CD14-positive monocyte (primary cell): Measurements from ENCODE around the gene SELPLG. TPM values are rescaled to one million over a fixed set of nuclear protein-coding genes. Genes with fewer than 3 reads are reported as not detected.

Experiments
- DNase-seq, 3 donors: peaks; one replicate each; pipeline ENCODE4 v3.0.0-alpha.2; 2011 to 2022
- H2AFZ ChIP-seq: 2 replicates; pipeline ENCODE4 v1.6.0; 2012; ENCODE audit warnings: mild to moderate bottlenecking, low read depth, low read length, inconsistent platforms; ENCODE audit not compliant: insufficient read depth, poor library complexity, severe bottlenecking
- H3K27ac ChIP-seq, 2 donors: 1 replicate in 1 of 2; 2 replicates in 1 of 2; pipeline ENCODE4 v1.5.1; 2012 to 2013; ENCODE audit warnings: low read length in 2 of 2, control low read depth in 1 of 2, inconsistent platforms in 1 of 2, low read depth in 1 of 2, mild to moderate bottlenecking in 1 of 2
- H3K27me3 ChIP-seq, 2 donors: one replicate each; pipeline versions ENCODE4 v1.6.0 to v1.6.1; 2011 to 2013; ENCODE audit warnings: low read length in 2 of 2; ENCODE audit not compliant: control insufficient read depth in 2 of 2, insufficient read depth in 2 of 2
- H3K36me3 ChIP-seq, 2 donors: replicated peaks in 1 of 2; 1 replicate in 1 of 2; 2 replicates in 1 of 2; pipeline versions ENCODE4 v1.5.1 to v1.6.1; 2012 to 2013; ENCODE audit warnings: low read length in 2 of 2, control low read depth in 1 of 2, inconsistent platforms in 1 of 2, mild to moderate bottlenecking in 1 of 2; ENCODE audit not compliant: insufficient read depth in 2 of 2, control insufficient read depth in 1 of 2
- H3K4me1 ChIP-seq, 2 donors: 1 replicate in 1 of 2; 2 replicates in 1 of 2; pipeline versions ENCODE4 v1.5.1 to v1.6.1; 2012 to 2013; ENCODE audit warnings: low read length in 2 of 2, control low read depth in 1 of 2, inconsistent platforms in 1 of 2, mild to moderate bottlenecking in 1 of 2, moderate library complexity in 1 of 2; ENCODE audit not compliant: insufficient read depth in 2 of 2, control insufficient read depth in 1 of 2
- H3K4me2 ChIP-seq: replicated peaks from 2 replicates; pipeline ENCODE3; 2012; ENCODE audit warnings: low read length, moderate library complexity, mild to moderate bottlenecking; ENCODE audit not compliant: poor library complexity, severe bottlenecking; ENCODE audit errors: extremely low read depth
- H3K4me3 ChIP-seq, 3 experiments: fragments of 200-600 bp in 1 of 3; sonication (generic) in 1 of 3; replicated peaks in 1 of 3; 1 replicate in 2 of 3; 2 replicates in 1 of 3; pipeline ENCODE4 v1.5.1; 2011 to 2013; ENCODE audit warnings: low read length in 3 of 3, mild to moderate bottlenecking in 3 of 3, control low read depth in 2 of 3, low read depth in 2 of 3, inconsistent platforms in 1 of 3, moderate library complexity in 1 of 3
- H3K79me2 ChIP-seq: 2 replicates; pipeline ENCODE4 v1.6.0; 2012; ENCODE audit warnings: mild to moderate bottlenecking, control low read depth, inconsistent platforms, low read length, moderate library complexity; ENCODE audit not compliant: insufficient read depth
- H3K9ac ChIP-seq: 2 replicates; pipeline ENCODE4 v1.6.0; 2017; ENCODE audit warnings: low read length, mild to moderate bottlenecking; ENCODE audit not compliant: insufficient read depth, poor library complexity, severe bottlenecking
- H3K9me3 ChIP-seq, 2 donors: replicated peaks in 1 of 2; 1 replicate in 1 of 2; 2 replicates in 1 of 2; pipeline versions ENCODE4 v1.5.1 to v1.6.1; 2012 to 2013; ENCODE audit warnings: low read length in 2 of 2, control low read depth in 1 of 2; ENCODE audit not compliant: control insufficient read depth in 1 of 2, insufficient read depth in 1 of 2
- H4K20me1 ChIP-seq: 2 replicates; pipeline ENCODE4 v1.6.0; 2012; ENCODE audit warnings: mild to moderate bottlenecking, low read length, control low read depth, moderate library complexity; ENCODE audit not compliant: insufficient read depth
- H3K27ac Mint-ChIP-seq, 7 donors: one replicate each; pipeline ENCODE4 v1.8.0; 2020; ENCODE audit warnings: mild to moderate bottlenecking in 7 of 7, mixed read lengths in 7 of 7, moderate library complexity in 6 of 7, inconsistent platforms in 2 of 7
- H3K27me3 Mint-ChIP-seq, 3 donors: one replicate each; pipeline ENCODE4 v1.8.0; 2021 to 2022; ENCODE audit warnings: low read depth in 3 of 3, mild to moderate bottlenecking in 3 of 3, mixed read lengths in 3 of 3, moderate library complexity in 3 of 3, inconsistent platforms in 1 of 3
- H3K36me3 Mint-ChIP-seq, 2 donors: one replicate each; pipeline ENCODE4 v1.8.0; 2020; ENCODE audit warnings: mixed read lengths in 2 of 2, inconsistent platforms in 1 of 2, mild to moderate bottlenecking in 1 of 2
- H3K4me1 Mint-ChIP-seq: one replicate; pipeline ENCODE4 v1.8.0; 2020; ENCODE audit warnings: mild to moderate bottlenecking, mixed read lengths
- H3K4me3 Mint-ChIP-seq, 2 donors: one replicate each; pipeline ENCODE4 v1.8.0; 2020; ENCODE audit warnings: mild to moderate bottlenecking in 2 of 2, mixed read lengths in 2 of 2, moderate library complexity in 1 of 2
- H3K9me3 Mint-ChIP-seq, 7 donors: one replicate each; pipeline ENCODE4 v1.8.0; 2020 to 2022; ENCODE audit warnings: mixed read lengths in 7 of 7, mild to moderate bottlenecking in 6 of 7, moderate library complexity in 6 of 7, inconsistent platforms in 2 of 7
- WGBS: methylation state at CpG from one replicate; pipeline ENCODE4 v1.1.5; 2013; ENCODE audit warnings: missing lambda C conversion rate; ENCODE audit not compliant: insufficient coverage; 5-methylcytosine and 5-hydroxymethylcytosine counted together
- intact Hi-C, 2 donors: fragments of 100-400 bp; cut with micrococcal nuclease; formaldehyde crosslinking; loops; one replicate each; pipeline versions ENCODE4 v1.15.0 to v1.15.1; 2023
- polyA plus RNA-seq, 3 donors: library from polyadenylated mRNA; depleted of rRNA in 1 of 3; unstranded in 2 of 3; stranded (reverse) in 1 of 3; fragments of 300-500 nt in 2 of 3; fragments of >200 nt in 1 of 3; fragmentation: Illumina TruSeq in 2 of 3; gene quantifications; 1 replicate in 2 of 3; 2 replicates in 1 of 3; pipeline ENCODE4 v1.2.3, GENCODE V29; 2012 to 2021
- TF ChIP-seq, protein P1 (sequence below): fragments of 200-600 bp; IDR thresholded peaks from one replicate; pipeline ENCODE4 v1.8.0; 2022; ENCODE audit warnings: antibody characterized with exemption, mild to moderate bottlenecking

Gene SELPLG
- polyA plus RNA-seq, 3 donors, result 193 to 349 (median 247) TPM

DNA sequence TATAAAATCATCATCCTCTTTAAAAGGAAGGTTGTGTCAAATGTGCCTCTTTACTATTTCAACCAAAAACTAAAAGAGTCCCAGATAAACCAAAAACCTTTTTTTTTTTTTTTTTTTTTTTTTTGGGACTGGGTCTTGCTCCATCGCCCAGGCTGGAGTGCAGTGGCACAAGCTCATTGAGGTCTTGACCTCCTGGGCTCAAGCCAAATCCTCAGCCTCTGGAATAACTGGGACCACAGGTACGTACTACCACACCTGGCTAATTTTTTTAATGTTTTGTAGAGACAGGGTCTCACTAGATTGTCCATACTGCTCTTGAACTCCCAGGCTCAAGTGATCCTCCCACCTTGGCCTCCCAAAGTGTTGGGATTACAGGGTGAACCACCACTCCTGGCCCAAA is 16.4 kb upstream of the SELPLG start:
- intact Hi-C loops, result no loop called here
- peaks cover 0 to 2% (median 0%) of the 10 kb centered on the region in 7 donors for H3K9me3 Mint-ChIP-seq
- no peak overlapping the region for H3K4me2 ChIP-seq
- TF ChIP-seq, protein P1, sequence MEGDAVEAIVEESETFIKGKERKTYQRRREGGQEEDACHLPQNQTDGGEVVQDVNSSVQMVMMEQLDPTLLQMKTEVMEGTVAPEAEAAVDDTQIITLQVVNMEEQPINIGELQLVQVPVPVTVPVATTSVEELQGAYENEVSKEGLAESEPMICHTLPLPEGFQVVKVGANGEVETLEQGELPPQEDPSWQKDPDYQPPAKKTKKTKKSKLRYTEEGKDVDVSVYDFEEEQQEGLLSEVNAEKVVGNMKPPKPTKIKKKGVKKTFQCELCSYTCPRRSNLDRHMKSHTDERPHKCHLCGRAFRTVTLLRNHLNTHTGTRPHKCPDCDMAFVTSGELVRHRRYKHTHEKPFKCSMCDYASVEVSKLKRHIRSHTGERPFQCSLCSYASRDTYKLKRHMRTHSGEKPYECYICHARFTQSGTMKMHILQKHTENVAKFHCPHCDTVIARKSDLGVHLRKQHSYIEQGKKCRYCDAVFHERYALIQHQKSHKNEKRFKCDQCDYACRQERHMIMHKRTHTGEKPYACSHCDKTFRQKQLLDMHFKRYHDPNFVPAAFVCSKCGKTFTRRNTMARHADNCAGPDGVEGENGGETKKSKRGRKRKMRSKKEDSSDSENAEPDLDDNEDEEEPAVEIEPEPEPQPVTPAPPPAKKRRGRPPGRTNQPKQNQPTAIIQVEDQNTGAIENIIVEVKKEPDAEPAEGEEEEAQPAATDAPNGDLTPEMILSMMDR, result no peak
- peaks cover 3% of the 10 kb centered on the region for H3K79me2 ChIP-seq
- H4K20me1 ChIP-seq, result peaks cover 40% of the 10 kb centered on the region
- H3K4me3 ChIP-seq, result no peak overlapping the region
- no peaks in the 10 kb centered on the region for H3K9me3 ChIP-seq
- H3K27me3 ChIP-seq, result no peaks in the 10 kb centered on the region
- 100% methylated on average over 1 of the region's 2 CpGs for WGBS
- no peak overlapping the region for H3K4me3 Mint-ChIP-seq
- H2AFZ ChIP-seq, result no peak overlapping the region
- no peaks in the 10 kb centered on the region for H3K4me1 ChIP-seq
- H3K27ac Mint-ChIP-seq, result peak overlapping the region in 1 of 7 donors; percentile 10
- H3K27ac ChIP-seq, result no peak overlapping the region
- peaks cover 89 to 98% of the 10 kb centered on the region in 2 donors for H3K36me3 ChIP-seq
- H3K4me1 Mint-ChIP-seq, result peaks cover 5% of the 10 kb centered on the region
- no peak overlapping the region for H3K9ac ChIP-seq
- no peaks in the 10 kb centered on the region for H3K27me3 Mint-ChIP-seq
- H3K36me3 Mint-ChIP-seq, result peaks cover 80 to 90% of the 10 kb centered on the region in 2 donors
- no peak for DNase-seq

DNA sequence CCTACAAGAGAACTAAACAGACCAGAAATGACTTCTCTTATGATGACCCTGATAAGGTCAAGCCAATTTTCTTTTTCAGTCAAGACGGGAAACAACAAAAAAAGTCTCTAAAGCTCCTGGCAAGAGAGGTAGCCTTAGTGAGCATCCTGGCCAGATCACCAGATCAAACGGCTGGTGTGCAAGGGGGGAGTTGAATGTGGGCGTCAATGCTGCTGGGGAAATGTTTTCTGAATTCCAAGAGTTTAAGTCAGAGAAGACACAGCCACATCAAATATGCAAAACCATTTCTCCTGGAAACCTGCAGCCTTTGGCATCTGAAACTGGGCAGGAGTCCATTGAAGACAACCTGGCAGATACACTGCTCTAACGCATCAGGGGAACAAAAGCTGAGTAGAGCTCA is 16.0 kb upstream of the SELPLG start:
- no peaks in the 10 kb centered on the region for H3K4me1 ChIP-seq
- peaks cover 5% of the 10 kb centered on the region for H3K4me1 Mint-ChIP-seq

More for the DNA sequence above, 16.0 kb upstream of the SELPLG start:
- H3K36me3 Mint-ChIP-seq, result peaks cover 82 to 91% of the 10 kb centered on the region in 2 donors
- TF ChIP-seq, protein P1, result no peak
- H2AFZ ChIP-seq, result no peak overlapping the region
- H3K4me3 Mint-ChIP-seq, result no peak overlapping the region
- H3K4me2 ChIP-seq, result no peak overlapping the region
- no peaks in the 10 kb centered on the region for H3K27me3 Mint-ChIP-seq
- no peak overlapping the region for H3K9ac ChIP-seq
- peaks cover 3% of the 10 kb centered on the region for H3K79me2 ChIP-seq
- DNase-seq, result no peak
- H3K27ac Mint-ChIP-seq, result peak overlapping the region in 2 of 7 donors; percentile 34 to 73
- no peak overlapping the region for H3K27ac ChIP-seq
- H3K27me3 ChIP-seq, result no peaks in the 10 kb centered on the region
- intact Hi-C loops, result no loop called here
- no peaks in the 10 kb centered on the region for H3K9me3 ChIP-seq
- no peak overlapping the region for H3K4me3 ChIP-seq
- WGBS, result no CpG with 5 or more reads among the region's 4 CpGs
- H3K36me3 ChIP-seq, result peaks cover 90 to 99% of the 10 kb centered on the region in 2 donors
- peaks cover 39% of the 10 kb centered on the region for H4K20me1 ChIP-seq
- H3K9me3 Mint-ChIP-seq, result peaks cover 0 to 2% (median 0%) of the 10 kb centered on the region in 7 donors
